Omental fat pad (tissue), 4 donors: ENCODE data around the gene DCHS2. TPM values are rescaled to one million over a fixed set of nuclear protein-coding genes. Genes with fewer than 3 reads are reported as not detected.
A peak's percentile ranks its signal among the peaks of the same experiment; 100 is the strongest.

Experiments used
- ATAC-seq: fragments of 150-250 bp; one replicate; pipeline ENCODE4 v1.9.1; 2016; ENCODE audit warnings: mild to moderate bottlenecking, moderate library complexity; ENCODE audit not compliant: low FRiP score
- DNase-seq: peaks from one replicate; pipeline ENCODE4 v3.0.0-alpha.2; 2019; ENCODE audit warnings: low spot score
- CTCF ChIP-seq, 3 donors: fragments of 450-650 bp; IDR thresholded peaks; one replicate each; pipeline ENCODE4 v1.5.1; 2016 to 2017; ENCODE audit warnings: antibody characterized with exemption in 3 of 3, mild to moderate bottlenecking in 3 of 3, moderate library complexity in 2 of 3
- total RNA-seq, 4 donors: library from RNA; depleted of rRNA; stranded (reverse); fragments of >200 nt; gene quantifications; one replicate each; pipeline ENCODE4 v1.1.0, GENCODE V29; 2016

The DCHS2 gene
- total RNA-seq, 4 donors from 2014 or later, result 0.06 to 2.0 (median 0.72) TPM

- ATAC-seq (no peak), DNase-seq (no peak)
- no peak for TF ChIP-seq CTCF (IDR thresholded peaks at IDR 0.05)
Observed at GRCh38 chr4:154526151-154526550, 34.6 kb upstream of the DCHS2 start.

- ATAC-seq, result no peak
Observed at GRCh38 chr4:154521607-154522006, 30.0 kb upstream of the DCHS2 start.

GRCh38 chr4:154519214-154519613 is 27.6 kb upstream of the DCHS2 start:
- ATAC-seq (no peak), DNase-seq (no peak)
- TF ChIP-seq CTCF (IDR thresholded peaks at IDR 0.05), result no peak

More at GRCh38 chr4:154521607-154522006, 30.0 kb upstream of the DCHS2 start:
- TF ChIP-seq CTCF (IDR thresholded peaks at IDR 0.05), result no peak
- DNase-seq, result no peak

- no peak for TF ChIP-seq CTCF (IDR thresholded peaks at IDR 0.05)
- DNase-seq (no peak), ATAC-seq (no peak)
Observed at GRCh38 chr4:154517591-154517990, 26.0 kb upstream of the DCHS2 start.

GRCh38 chr4:154516318-154517029 is 24.9 kb upstream of the DCHS2 start:
- peak; percentile 77 for ATAC-seq
- TF ChIP-seq CTCF (IDR thresholded peaks at IDR 0.05), result no peak
- no peak for DNase-seq

- DNase-seq (no peak), ATAC-seq (no peak)
- TF ChIP-seq CTCF (IDR thresholded peaks at IDR 0.05), result no peak
Observed at GRCh38 chr4:154511981-154512380, 20.4 kb upstream of the DCHS2 start.

GRCh38 chr4:154511548-154511947 is 19.9 kb upstream of the DCHS2 start:
- ATAC-seq (no peak), DNase-seq (no peak)
- no peak for TF ChIP-seq CTCF (IDR thresholded peaks at IDR 0.05)
